ENCODE measurements around the gene FOXO3. TPM values are rescaled to one million over a fixed set of nuclear protein-coding genes. Genes with fewer than 3 reads are reported as not detected.
"Not testable (repeated sequence)": the region's sequence is repeated elsewhere in the genome, so short reads cannot be mapped to it uniquely, and the experiment has no call there.

The FOXO3 gene
- polyA plus RNA-seq, 1 experiment: 25.4 TPM

DNA sequence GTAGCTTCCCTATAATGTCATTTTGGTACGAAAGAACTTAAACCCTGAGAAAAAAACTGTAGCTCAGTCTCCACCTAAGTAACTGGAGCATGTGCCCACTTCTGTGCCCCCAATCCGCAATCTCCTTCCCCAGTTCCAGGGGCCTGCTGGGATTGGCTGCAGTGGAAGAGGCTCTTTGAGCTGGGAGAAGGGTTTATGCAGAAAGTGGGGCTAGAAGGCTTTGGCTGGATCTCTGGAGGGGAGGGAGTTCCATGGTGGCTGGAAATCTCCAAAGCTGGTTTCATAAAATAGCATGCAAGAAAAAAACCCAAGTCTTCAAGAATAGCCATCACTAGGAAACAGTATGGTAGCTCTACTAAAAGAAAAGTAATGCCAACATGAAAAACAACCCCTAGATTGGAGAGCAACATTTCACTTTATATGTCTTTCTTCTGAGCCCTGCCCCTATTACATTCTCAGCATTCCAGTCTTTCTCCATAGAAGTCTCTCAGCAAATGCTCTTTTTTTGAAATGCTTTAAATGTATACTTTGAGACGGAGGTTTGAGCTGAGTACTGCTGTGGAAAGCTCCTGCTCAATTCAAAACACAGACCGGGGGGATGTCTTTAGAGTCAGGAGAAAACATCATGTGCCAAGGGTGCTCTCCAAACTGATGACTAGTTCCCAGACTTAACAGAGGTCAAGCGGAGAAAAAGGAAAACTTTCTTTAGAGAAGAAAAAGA lies 36.0 kb upstream of the FOXO3 start:
- CTCF ChIA-PET: interaction anchor here (0.7 to 2.7 kb wide), 17 partner anchors 9 to 545 kb away, joined by 3 to 10 read pairs (median 4); no protein-coding TSS in a partner anchor
- POLR2A ChIA-PET: no interaction called here
- DNase-seq (ENCODE audit: low read depth): no peak
- TF ChIP-seq, protein P1, sequence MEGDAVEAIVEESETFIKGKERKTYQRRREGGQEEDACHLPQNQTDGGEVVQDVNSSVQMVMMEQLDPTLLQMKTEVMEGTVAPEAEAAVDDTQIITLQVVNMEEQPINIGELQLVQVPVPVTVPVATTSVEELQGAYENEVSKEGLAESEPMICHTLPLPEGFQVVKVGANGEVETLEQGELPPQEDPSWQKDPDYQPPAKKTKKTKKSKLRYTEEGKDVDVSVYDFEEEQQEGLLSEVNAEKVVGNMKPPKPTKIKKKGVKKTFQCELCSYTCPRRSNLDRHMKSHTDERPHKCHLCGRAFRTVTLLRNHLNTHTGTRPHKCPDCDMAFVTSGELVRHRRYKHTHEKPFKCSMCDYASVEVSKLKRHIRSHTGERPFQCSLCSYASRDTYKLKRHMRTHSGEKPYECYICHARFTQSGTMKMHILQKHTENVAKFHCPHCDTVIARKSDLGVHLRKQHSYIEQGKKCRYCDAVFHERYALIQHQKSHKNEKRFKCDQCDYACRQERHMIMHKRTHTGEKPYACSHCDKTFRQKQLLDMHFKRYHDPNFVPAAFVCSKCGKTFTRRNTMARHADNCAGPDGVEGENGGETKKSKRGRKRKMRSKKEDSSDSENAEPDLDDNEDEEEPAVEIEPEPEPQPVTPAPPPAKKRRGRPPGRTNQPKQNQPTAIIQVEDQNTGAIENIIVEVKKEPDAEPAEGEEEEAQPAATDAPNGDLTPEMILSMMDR (IDR thresholded peaks at IDR 0.05; ENCODE audit: insufficient read depth, low read depth, low read length): no peak
- H3K27me3 ChIP-seq (ENCODE audit: control insufficient read depth, insufficient read depth, low read length): no peaks in the 10 kb centered on the region
- no peaks in the 10 kb centered on the region for H3K36me3 ChIP-seq (ENCODE audit: control insufficient read depth, insufficient read depth, low read length)
- no peak overlapping the region for H3K4me3 ChIP-seq (ENCODE audit: low read depth, low read length)

DNA sequence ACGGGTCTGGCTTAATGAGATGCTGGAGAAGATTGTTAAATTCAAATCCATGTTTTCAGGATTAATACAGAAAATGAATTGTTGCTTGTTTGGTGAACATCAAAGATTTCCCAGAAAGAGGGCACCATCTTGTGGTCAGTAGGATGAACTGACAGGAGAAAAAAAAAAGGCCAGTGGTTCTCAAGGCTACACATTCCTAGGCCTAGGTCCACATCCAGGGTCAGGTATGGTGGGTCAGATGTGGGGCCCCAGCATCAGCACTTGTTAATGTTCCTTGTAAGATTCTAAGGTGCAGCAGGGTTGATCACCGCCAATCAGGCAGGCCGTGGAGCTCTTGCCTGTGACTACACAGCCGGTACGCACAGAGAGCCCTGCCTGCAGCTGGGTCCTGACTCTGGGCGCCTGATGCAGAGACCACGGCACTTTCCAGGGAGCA lies 34.0 kb upstream of the FOXO3 start:
- Histone ChIP-seq H3K4me3 (ENCODE audit: low read depth, low read length) (no peak overlapping the region), H3K36me3 (ENCODE audit: control insufficient read depth, insufficient read depth, low read length) (no peaks in the 10 kb centered on the region), H3K27me3 (ENCODE audit: control insufficient read depth, insufficient read depth, low read length) (no peaks in the 10 kb centered on the region)
- TF ChIP-seq, protein P1 (IDR thresholded peaks at IDR 0.05; ENCODE audit: insufficient read depth, low read depth, low read length): peak; percentile 82
- POLR2A ChIA-PET: no interaction called here
- CTCF ChIA-PET: interaction anchor here (0.6 to 4.8 kb wide), 15 partner anchors 8 to 547 kb away, joined by 3 to 36 read pairs (median 3); no protein-coding TSS in a partner anchor
- DNase-seq (ENCODE audit: low read depth): no peak

DNA sequence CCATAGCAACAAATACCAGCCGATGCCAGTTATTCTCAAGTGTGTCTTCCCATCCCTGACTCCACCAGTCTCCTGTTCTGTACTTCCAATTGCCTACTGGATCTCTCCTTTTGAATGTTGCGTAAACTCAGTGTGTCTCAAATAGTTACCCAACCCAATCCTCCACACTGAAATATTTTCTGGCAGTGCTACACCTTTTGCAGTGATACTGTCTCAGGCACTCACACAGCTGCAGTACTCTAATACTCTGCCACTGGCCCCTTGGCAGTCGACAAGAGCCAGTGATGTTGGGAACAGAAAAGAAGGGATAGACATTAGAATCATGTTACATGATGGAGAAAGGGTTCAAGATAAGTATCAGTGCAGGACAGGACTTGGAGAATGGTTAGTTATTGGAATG lies 31.8 kb upstream of the FOXO3 start:
- TF ChIP-seq, protein P1 (IDR thresholded peaks at IDR 0.05; ENCODE audit: insufficient read depth, low read depth, low read length): no peak
- POLR2A ChIA-PET: no interaction called here
- H3K36me3 ChIP-seq (ENCODE audit: control insufficient read depth, insufficient read depth, low read length): no peaks in the 10 kb centered on the region
- H3K27me3 ChIP-seq (ENCODE audit: control insufficient read depth, insufficient read depth, low read length): no peaks in the 10 kb centered on the region
- DNase-seq (ENCODE audit: low read depth): no peak
- CTCF ChIA-PET: interaction anchor here (0.9 to 4.8 kb wide), 5 partner anchors 10 to 543 kb away, joined by 3 to 36 read pairs (median 5); no protein-coding TSS in a partner anchor
- no peak overlapping the region for H3K4me3 ChIP-seq (ENCODE audit: low read depth, low read length)

- POLR2A ChIA-PET: no interaction called here
- H3K4me3 ChIP-seq (ENCODE audit: low read depth, low read length): no peak overlapping the region
- no peaks in the 10 kb centered on the region; the same call in 1 of the 2 replicates for H3K27me3 ChIP-seq (ENCODE audit: control insufficient read depth, insufficient read depth, low read length)
- DNase-seq (ENCODE audit: low read depth): no peak
- CTCF ChIA-PET: interaction anchor here (0.6 to 4.8 kb wide), 5 partner anchors 9 to 1316 kb away, joined by 3 to 36 read pairs (median 6); no protein-coding TSS in a partner anchor
- no peaks in the 10 kb centered on the region for H3K36me3 ChIP-seq (ENCODE audit: control insufficient read depth, insufficient read depth, low read length)
- TF ChIP-seq, protein P1 (IDR thresholded peaks at IDR 0.05; ENCODE audit: insufficient read depth, low read depth, low read length): no peak
These were observed 29.4 kb upstream of the FOXO3 start for GRCh38 chr6:108531332-108531731.

DNA sequence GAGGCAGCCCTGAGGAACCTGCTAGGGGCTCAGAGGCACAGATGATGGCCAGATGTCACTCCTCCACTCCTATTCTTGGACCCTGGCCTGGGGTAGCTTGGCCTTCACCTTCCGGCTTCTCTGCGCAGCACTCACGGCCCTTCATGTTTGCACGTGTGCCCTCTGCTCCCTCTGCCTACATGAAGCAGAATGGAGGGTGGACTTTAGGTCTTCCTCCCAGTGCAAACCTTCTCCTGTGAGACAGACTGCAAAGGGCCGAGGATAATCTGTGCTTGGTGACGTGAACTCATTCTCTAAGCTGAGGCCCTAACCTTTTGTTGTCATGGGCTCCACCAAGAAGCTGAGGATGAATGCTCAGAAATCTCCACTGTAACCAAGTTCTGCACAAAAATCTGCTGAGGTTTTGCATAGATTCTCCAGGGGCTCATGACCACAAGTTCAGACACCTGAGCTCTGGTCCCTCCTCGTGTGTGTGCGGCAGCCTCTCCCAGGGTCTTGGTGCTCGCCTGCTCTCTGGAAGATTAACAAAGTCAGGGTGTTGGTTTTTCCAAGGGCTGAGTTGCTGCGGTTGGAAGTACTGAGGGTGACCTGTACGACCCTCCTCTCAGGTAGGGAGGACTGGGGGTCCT lies 25.5 kb upstream of the FOXO3 start:
- TF ChIP-seq, protein P1 (IDR thresholded peaks at IDR 0.05; ENCODE audit: insufficient read depth, low read depth, low read length): no peak
- no peaks in the 10 kb centered on the region; the same call in 1 of the 2 replicates for H3K27me3 ChIP-seq (ENCODE audit: control insufficient read depth, insufficient read depth, low read length)
- POLR2A ChIA-PET: no interaction called here
- CTCF ChIA-PET: interaction anchor here (1.1 kb wide), 1 partner anchor 8 kb away, joined by 3 read pairs; no protein-coding TSS in a partner anchor
- H3K4me3 ChIP-seq (ENCODE audit: low read depth, low read length): no peak overlapping the region
- no peaks in the 10 kb centered on the region for H3K36me3 ChIP-seq (ENCODE audit: control insufficient read depth, insufficient read depth, low read length)
- no peak for DNase-seq (ENCODE audit: low read depth)

GRCh38 chr6:108535920-108536535 lies 24.7 kb upstream of the FOXO3 start:
- DNase-seq (ENCODE audit: low read depth); H3K27me3 ChIP-seq (ENCODE audit: control insufficient read depth, insufficient read depth, low read length); POLR2A ChIA-PET; H3K4me3 ChIP-seq (ENCODE audit: low read depth, low read length); H3K36me3 ChIP-seq (ENCODE audit: control insufficient read depth, insufficient read depth, low read length): not testable (repeated sequence)
- CTCF ChIA-PET: interaction anchor here (1.1 kb wide), 1 partner anchor 9 kb away, joined by 4 read pairs; no protein-coding TSS in a partner anchor

Measured in BJ (cell line).